ENCODE results near the gene LGALS8.

DNA sequence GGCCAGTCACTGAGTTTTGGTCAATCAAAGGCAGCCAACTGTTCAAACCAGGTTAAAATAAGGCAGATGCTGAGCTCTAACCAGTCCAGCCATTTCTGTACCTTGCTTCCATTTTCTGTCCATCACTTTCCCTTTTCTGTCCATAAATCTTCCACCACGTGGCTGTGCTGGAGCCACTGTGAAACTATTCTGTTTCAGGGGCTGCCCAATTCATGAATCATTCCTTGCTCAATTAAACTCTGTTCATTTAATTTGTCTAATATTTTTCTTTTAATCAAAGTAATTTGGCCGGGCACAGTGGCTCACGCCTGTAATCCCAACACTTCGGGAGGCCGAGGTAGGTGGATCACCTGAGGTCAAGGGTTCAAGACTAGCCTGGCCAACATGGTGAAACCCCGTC lies 22.7 kb upstream of the LGALS8 start:
- TF ChIP-seq, protein P1, sequence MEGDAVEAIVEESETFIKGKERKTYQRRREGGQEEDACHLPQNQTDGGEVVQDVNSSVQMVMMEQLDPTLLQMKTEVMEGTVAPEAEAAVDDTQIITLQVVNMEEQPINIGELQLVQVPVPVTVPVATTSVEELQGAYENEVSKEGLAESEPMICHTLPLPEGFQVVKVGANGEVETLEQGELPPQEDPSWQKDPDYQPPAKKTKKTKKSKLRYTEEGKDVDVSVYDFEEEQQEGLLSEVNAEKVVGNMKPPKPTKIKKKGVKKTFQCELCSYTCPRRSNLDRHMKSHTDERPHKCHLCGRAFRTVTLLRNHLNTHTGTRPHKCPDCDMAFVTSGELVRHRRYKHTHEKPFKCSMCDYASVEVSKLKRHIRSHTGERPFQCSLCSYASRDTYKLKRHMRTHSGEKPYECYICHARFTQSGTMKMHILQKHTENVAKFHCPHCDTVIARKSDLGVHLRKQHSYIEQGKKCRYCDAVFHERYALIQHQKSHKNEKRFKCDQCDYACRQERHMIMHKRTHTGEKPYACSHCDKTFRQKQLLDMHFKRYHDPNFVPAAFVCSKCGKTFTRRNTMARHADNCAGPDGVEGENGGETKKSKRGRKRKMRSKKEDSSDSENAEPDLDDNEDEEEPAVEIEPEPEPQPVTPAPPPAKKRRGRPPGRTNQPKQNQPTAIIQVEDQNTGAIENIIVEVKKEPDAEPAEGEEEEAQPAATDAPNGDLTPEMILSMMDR (conservative IDR thresholded peaks at IDR 0.05; ENCODE audit: low read depth, low read length), result no peak
- TF ChIP-seq EZH2 (IDR thresholded peaks at IDR 0.05; ENCODE audit: low read length, unreplicated experiment) (no peak), EZH2phosphoT487 (IDR thresholded peaks at IDR 0.05; ENCODE audit: borderline replicate concordance, low read length) (no peak)
